Aorta (tissue), 5 donors: ENCODE measurements around the gene DUS1L. TPM values are rescaled to one million over a fixed set of nuclear protein-coding genes. Genes with fewer than 3 reads are reported as not detected.

Experiments
- ATAC-seq: fragments of 200-7000 bp; cut with Tn5 transposase; one replicate; pipeline ENCODE4 v1.9.1; 2022; ENCODE audit warnings: moderate library complexity; ENCODE audit not compliant: low FRiP score
- DNase-seq, 2 donors: peaks; one replicate each; pipeline ENCODE4 v3.0.0-alpha.2; 2020
- H3K27ac ChIP-seq, 2 donors: one replicate each; pipeline ENCODE4 v1.5.1; 2013; ENCODE audit warnings: low read length in 2 of 2, mild to moderate bottlenecking in 2 of 2, moderate library complexity in 2 of 2, control low read depth in 1 of 2, inconsistent platforms in 1 of 2, low read depth in 1 of 2
- H3K27me3 ChIP-seq, 2 donors: one replicate each; pipeline ENCODE4 v1.6.1; 2013; ENCODE audit warnings: control low read depth in 1 of 2, low read length in 1 of 2, mild to moderate bottlenecking in 1 of 2, moderate library complexity in 1 of 2; ENCODE audit not compliant: insufficient read depth in 2 of 2, control insufficient read depth in 1 of 2
- H3K36me3 ChIP-seq, 2 donors: one replicate each; pipeline ENCODE4 v1.6.1; 2013; ENCODE audit warnings: control low read depth in 1 of 2, low read length in 1 of 2, mild to moderate bottlenecking in 1 of 2; ENCODE audit not compliant: insufficient read depth in 2 of 2, control insufficient read depth in 1 of 2
- H3K4me1 ChIP-seq, 2 donors: one replicate each; pipeline ENCODE4 v1.6.1; 2013; ENCODE audit warnings: low read length in 2 of 2, control low read depth in 1 of 2, mild to moderate bottlenecking in 1 of 2, moderate library complexity in 1 of 2; ENCODE audit not compliant: insufficient read depth in 2 of 2, control insufficient read depth in 1 of 2
- H3K4me3 ChIP-seq, 2 donors: one replicate each; pipeline ENCODE4 v1.5.1; 2013; ENCODE audit warnings: low read length in 2 of 2, control low read depth in 1 of 2, mild to moderate bottlenecking in 1 of 2
- H3K9me3 ChIP-seq: one replicate; pipeline ENCODE4 v1.6.1; 2013; ENCODE audit warnings: mild to moderate bottlenecking, low read length; ENCODE audit not compliant: control insufficient read depth
- WGBS, 2 donors: extraction: QIAGEN DNeasy Blood & Tissue Kit; methylation state at CpG; one replicate each; pipeline ENCODE4 v1.1.7; 2013; 5-methylcytosine and 5-hydroxymethylcytosine counted together
- intact Hi-C, 2 donors: fragments of 100-400 bp; cut with DNase I; formaldehyde crosslinking; loops; one replicate each; pipeline versions ENCODE4 v1.14.2 to v1.15.0; 2022
- polyA plus RNA-seq, 2 donors: library from polyadenylated mRNA; stranded (reverse); fragments of 200-250 nt; gene quantifications; one replicate each; pipeline ENCODE4 v1.2.3, GENCODE V29; 2013
- total RNA-seq, 2 donors: library from RNA; stranded (reverse); fragmentation: NEBNext Ultra II Directional; extraction: Animal tissue kit (Norgen Biotek cat#: 25700); gene quantifications; one replicate each; pipeline ENCODE4 v1.2.1, GENCODE V29; 2021
- donor health status: healthy with polysubstance abuse.
- donor health status: Bipolar disorder and iron deficiency.
- donor health status: DM: no; HTN: no; CAD: no.
- donor health status: DM: no; HTN: no; CAD: no.
- donor health status: DM: yes; HTN: yes; CAD: no.

The DUS1L gene
- total and polyA plus RNA-seq, 4 donors, result 43.7 to 143 (median 54.1) TPM

DNA sequence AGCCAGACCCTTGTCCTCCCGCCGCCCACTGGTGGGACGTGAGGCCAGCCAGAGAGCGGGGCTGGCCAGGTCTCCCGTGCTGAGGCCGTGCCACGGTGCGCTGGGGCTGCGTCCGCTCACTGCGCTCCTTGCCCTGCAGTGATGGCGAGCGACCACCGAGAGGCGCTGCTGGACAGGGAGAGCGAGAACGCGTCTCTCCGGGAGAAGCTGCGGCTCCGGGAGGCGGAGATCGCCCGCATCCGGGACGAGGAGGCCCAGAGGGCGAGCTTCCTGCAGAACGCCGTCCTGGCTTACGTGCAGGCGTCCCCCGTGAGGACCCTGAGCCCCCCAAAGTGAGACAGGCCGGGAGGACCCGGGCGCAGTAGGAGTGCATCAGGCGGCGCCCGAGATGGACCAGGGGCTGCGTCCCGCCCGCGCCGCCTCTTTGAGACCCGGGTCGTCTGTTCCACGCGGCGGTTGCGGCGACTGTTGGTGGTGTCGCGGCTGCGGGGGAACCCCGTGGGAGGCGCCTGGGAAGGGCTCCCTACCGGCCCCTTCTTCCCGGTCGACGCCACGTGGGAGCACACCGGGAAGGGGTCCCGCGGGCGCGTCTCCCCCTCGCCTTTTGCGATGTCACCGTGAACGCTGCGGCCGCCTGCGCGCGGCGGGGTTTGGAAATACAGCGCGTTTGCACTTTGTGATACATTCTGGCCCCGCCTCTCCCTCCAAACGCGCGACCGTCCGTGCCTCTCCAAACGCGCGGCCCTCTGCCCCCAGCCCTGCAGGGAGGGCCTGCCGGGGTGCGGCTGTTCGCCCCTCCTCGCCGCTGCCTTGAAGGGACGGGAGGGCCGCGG lies 34.9 kb downstream of the DUS1L start:
- ATAC-seq, result peak; percentile 89
- Histone ChIP-seq H3K4me1 (no peaks in the 10 kb centered on the region), H3K9me3 (no peaks in the 10 kb centered on the region), H3K27me3 (no peaks in the 10 kb centered on the region), H3K36me3 (no peaks in the 10 kb centered on the region), H3K4me3 (peak overlapping the region in 1 of 2 donors; percentile 10), H3K27ac (no peak overlapping the region)
- intact Hi-C loops, result loop anchor here (1.0 to 10.0 kb wide), 3 partner anchors 124 to 294 kb away; no protein-coding TSS in a partner anchor
- WGBS, 2 donors, result 1% methylated on average over 85 to 94 of the region's 94 CpGs
- peak; percentile 89 to 94 for DNase-seq

DNA sequence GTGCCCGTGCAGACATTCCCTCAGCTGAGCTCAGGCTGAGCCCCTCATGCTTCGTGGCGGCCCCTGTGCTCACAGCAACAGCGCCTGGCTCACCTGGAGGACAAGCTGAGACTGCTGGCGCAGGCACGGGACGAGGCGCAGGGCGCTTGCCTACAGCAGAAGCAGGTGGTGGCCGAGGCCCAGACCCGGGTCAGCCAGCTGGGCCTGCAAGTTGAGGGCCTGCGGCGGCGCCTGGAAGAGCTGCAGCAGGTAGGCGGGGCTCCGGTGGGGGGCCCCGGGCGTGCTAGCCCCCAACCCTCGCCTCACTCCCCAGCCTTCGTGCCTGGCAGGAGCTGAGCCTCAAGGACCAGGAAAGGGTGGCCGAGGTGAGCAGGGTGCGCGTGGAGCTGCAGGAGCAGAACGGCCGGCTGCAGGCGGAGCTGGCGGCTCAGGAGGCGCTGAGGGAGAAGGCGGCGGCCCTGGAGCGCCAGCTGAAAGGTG lies 35.6 kb downstream of the DUS1L start:
- WGBS, 2 donors, result 69 to 74% methylated on average over 31 of the region's 31 CpGs
- H3K9me3 ChIP-seq, result no peaks in the 10 kb centered on the region
- H3K27me3 ChIP-seq, result no peaks in the 10 kb centered on the region
- H3K36me3 ChIP-seq, result no peaks in the 10 kb centered on the region
- DNase-seq, result no peak
- ATAC-seq, result no peak
- H3K4me1 ChIP-seq, result no peaks in the 10 kb centered on the region
- H3K4me3 ChIP-seq, result no peak overlapping the region
- intact Hi-C loops, result loop anchor here (1.0 to 10.0 kb wide), 3 partner anchors 124 to 295 kb away; no protein-coding TSS in a partner anchor
- H3K27ac ChIP-seq, result no peak overlapping the region

DNA sequence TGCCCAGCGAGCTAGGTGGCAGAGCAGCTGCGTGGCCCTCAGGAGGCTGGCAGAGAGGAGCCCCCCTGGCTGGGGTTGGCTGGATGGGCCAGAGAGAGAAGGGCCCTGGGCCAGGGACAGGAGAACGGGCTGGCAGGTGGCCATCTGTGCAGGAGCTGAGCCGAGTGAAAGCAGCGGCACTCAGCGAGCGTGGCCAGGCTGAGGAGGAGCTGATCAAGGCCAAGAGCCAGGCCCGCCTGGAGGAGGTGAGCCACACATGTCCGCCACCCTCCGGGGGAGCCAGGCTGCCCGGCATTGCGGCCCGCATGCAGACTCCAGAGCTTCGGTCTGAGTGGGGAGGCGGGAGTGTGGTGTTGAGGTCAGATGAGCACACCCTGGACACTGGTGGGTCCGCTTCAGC lies 36.2 kb downstream of the DUS1L start:
- WGBS, 2 donors, result 93% methylated on average over 16 of the region's 16 CpGs
- H3K4me1 ChIP-seq, result no peaks in the 10 kb centered on the region
- ATAC-seq (no peak), DNase-seq (no peak)
- intact Hi-C loops, result no loop called here
- H3K4me3 ChIP-seq, result no peak overlapping the region
- H3K9me3 ChIP-seq, result no peaks in the 10 kb centered on the region
- no peaks in the 10 kb centered on the region for H3K36me3 ChIP-seq
- no peaks in the 10 kb centered on the region for H3K27me3 ChIP-seq
- H3K27ac ChIP-seq, result no peak overlapping the region

DNA sequence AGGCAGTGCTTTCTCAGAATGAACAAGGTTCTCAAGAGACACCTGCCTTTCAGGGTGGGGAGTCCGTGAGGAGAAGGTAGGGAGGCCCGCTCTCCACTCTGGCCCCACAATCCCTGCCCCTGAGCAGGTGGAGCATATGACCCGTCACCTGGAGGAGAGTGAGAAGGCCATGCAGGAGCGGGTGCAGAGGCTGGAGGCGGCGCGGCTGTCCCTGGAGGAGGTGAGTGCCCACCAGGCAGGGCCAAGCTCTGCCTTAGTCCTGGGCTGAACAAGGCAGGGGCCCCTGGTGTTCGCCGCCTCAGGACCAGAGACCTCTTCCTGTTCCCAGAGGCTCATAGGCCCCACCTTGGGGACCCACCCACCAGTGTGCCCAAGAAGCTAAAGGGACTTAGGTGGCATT lies 36.6 kb downstream of the DUS1L start:
- DNase-seq (no peak), ATAC-seq (no peak)
- intact Hi-C loops, result no loop called here
- WGBS, 2 donors, result 96 to 98% methylated on average over 9 of the region's 9 CpGs
- Histone ChIP-seq H3K27me3 (no peaks in the 10 kb centered on the region), H3K4me1 (no peaks in the 10 kb centered on the region), H3K4me3 (no peak overlapping the region), H3K27ac (no peak overlapping the region), H3K36me3 (no peaks in the 10 kb centered on the region), H3K9me3 (no peaks in the 10 kb centered on the region)

DNA sequence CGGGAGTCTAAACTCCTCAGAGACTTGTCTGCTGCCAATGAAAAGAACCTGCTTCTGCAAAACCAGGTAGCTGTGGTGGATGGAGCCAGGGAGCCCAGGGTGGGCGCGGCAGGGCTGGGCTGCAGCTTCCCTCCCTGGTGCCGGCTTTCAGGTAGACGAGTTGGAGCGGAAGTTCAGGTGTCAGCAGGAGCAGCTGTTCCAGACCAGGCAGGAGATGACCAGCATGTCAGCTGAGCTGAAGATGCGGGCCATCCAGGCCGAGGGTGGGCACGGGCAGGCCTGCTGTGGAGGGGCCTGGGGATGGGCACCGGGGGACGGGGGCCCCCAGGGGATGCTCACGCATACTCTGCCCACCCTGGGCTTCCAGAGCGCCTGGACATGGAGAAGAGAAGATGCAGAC lies 37.4 kb downstream of the DUS1L start:
- no peak for DNase-seq
- Histone ChIP-seq H3K4me3 (no peak overlapping the region), H3K4me1 (no peaks in the 10 kb centered on the region), H3K9me3 (no peaks in the 10 kb centered on the region), H3K36me3 (no peaks in the 10 kb centered on the region), H3K27ac (no peak overlapping the region), H3K27me3 (no peaks in the 10 kb centered on the region)
- intact Hi-C loops, result no loop called here
- 96 to 98% methylated on average over 13 of the region's 13 CpGs for WGBS, 2 donors
- no peak for ATAC-seq

DNA sequence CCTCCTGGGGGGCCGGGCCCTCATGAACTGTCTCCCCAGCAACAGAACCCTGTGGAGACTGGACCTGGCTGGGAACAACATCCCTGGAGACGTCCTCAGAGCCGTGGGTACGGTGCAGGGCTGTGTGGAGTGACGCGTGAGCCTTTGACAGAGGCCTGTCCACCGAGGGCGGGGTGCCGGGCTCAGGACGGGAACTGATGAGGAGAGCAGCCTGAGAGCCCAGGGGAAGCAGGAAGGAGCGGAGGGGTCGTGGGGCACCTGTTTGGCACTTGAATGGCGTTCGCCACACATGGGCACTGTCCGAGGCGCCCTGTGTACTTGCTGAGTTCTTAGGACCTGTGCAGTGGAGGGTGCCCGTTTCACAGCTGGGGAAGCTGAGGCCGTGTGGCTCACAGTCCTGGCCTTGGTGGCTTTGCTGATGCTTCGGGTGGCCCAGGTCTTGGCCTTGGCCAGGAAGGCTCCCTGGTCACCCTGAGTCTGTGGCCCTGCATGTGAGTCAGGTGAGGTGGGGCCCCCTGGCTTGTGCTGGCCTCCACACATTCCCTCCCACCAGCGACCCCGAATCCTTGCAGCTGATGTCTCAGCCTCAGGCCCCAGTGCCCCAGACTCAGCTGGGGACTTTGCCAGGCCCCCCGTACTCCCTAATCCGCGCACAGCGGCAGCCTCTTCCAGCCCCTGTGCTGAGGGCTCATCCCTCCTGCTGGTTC lies 40.0 kb downstream of the DUS1L start:
- intact Hi-C loops, result no loop called here
- 94 to 96% methylated on average over 25 of the region's 25 CpGs for WGBS, 2 donors
- ATAC-seq, result no peak

DNA sequence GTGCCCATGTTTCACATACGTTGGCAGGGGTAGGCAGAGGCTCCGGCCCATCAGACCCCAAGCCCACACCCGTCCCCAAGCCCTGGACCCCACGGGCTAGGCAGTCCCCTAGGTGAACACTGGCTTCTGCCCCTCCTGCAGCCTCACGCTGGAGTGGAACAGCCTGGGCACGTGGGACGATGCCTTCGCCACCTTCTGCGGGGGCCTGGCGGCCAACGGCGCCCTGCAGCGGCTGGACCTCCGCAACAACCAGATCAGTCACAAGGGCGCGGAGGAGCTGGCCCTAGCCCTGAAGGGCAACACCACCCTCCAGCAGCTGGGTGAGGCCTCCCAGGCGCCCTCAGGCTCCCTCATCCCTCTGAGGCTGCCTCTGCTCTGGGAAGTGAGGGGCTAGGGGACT lies 40.7 kb downstream of the DUS1L start:
- ATAC-seq, result no peak
- no peaks in the 10 kb centered on the region for H3K9me3 ChIP-seq
- H3K36me3 ChIP-seq, result no peaks in the 10 kb centered on the region
- no peak overlapping the region for H3K27ac ChIP-seq
- no peak overlapping the region for H3K4me3 ChIP-seq
- H3K4me1 ChIP-seq, result no peaks in the 10 kb centered on the region
- WGBS, 2 donors, result 95 to 96% methylated on average over 17 of the region's 17 CpGs
- H3K27me3 ChIP-seq, result no peaks in the 10 kb centered on the region
- intact Hi-C loops, result no loop called here
- DNase-seq, result no peak

More for the DNA sequence above, 40.0 kb downstream of the DUS1L start:
- no peaks in the 10 kb centered on the region for H3K27me3 ChIP-seq
- no peak overlapping the region for H3K4me3 ChIP-seq
- H3K36me3 ChIP-seq, result no peaks in the 10 kb centered on the region
- no peak for DNase-seq
- no peaks in the 10 kb centered on the region for H3K9me3 ChIP-seq
- no peaks in the 10 kb centered on the region for H3K4me1 ChIP-seq
- no peak overlapping the region for H3K27ac ChIP-seq

DNA sequence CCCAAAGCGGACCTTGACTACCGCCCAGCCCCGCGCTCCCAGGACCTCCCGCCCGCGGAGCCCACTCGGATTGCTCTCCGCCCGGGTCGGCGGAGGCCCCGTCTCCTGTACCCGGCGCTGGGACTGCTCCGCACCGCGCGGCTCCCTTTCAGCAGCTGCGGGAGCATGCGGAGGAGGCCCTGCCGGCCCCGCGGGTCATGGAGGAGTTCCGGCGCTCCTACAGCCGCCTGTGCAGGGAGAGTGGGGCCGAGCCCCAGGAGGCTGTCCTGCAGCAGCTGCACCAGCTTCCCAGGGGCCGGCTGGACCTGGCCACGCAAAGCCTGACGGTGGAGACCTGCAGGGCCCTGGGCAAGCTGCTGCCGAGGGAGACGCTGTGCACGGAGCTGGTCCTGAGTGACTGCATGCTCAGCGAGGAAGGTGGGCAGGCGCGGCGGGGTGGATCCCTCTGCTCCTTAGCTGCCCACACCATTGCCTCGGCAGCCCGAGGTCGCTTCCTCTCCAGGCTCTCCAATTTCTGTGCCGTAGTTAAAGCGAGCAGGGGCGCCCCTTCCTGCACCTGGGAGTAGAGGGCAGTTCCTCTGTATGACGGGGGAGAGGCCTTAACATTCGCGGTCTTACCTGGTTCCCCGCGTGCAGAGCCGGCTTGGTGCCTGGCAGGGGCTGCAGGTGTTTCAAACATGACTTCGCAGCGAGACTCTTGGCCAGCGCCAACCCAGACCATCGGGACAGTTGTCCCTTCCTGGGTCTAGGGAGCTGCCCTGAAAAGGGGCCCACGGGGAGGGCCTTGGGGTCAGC lies 42.0 kb downstream of the DUS1L start:
- 6 to 9% methylated on average over 48 to 55 of the region's 55 CpGs for WGBS, 2 donors
- no peaks in the 10 kb centered on the region for H3K4me1 ChIP-seq
- H3K36me3 ChIP-seq, result no peaks in the 10 kb centered on the region
- H3K9me3 ChIP-seq, result no peaks in the 10 kb centered on the region
- H3K4me3 ChIP-seq, result peak overlapping the region; percentile 39 to 56
- H3K27ac ChIP-seq, result no peak overlapping the region
- ATAC-seq (no peak), DNase-seq (no peak)
- no peaks in the 10 kb centered on the region for H3K27me3 ChIP-seq
- intact Hi-C loops, result no loop called here
